Measurements from ENCODE around the gene MEPE.

MEPE gene

GRCh38 chr4:87844452-87844851 is 11.7 kb downstream of the MEPE start:
- no peak for DNase-seq

- DNase-seq = no peak
These were observed 13.5 kb downstream of the MEPE start for GRCh38 chr4:87846226-87846625.

- no peak for DNase-seq
These were observed 16.0 kb downstream of the MEPE start for GRCh38 chr4:87848622-87849351.

- no peak for DNase-seq
These were observed 16.8 kb downstream of the MEPE start for GRCh38 chr4:87849612-87850011.

- no peak for DNase-seq
These were observed 18.6 kb downstream of the MEPE start for GRCh38 chr4:87851332-87851731.

- DNase-seq = no peak
These were observed 19.2 kb downstream of the MEPE start for GRCh38 chr4:87851953-87852352.

- DNase-seq = no peak
These were observed 20.3 kb downstream of the MEPE start for GRCh38 chr4:87853108-87853507.

GRCh38 chr4:87853891-87854290 is 21.1 kb downstream of the MEPE start:
- no peak for DNase-seq

- no peak for DNase-seq
These were observed 22.8 kb downstream of the MEPE start for GRCh38 chr4:87855559-87855958.

- DNase-seq = no peak
These were observed 24.0 kb downstream of the MEPE start for GRCh38 chr4:87856816-87857215.

- DNase-seq = no peak
These were observed 25.0 kb downstream of the MEPE start for GRCh38 chr4:87857789-87858188.

- no peak for DNase-seq
These were observed 29.5 kb downstream of the MEPE start for GRCh38 chr4:87862236-87862635.

GRCh38 chr4:87863486-87863885 is 30.7 kb downstream of the MEPE start:
- DNase-seq = no peak

GRCh38 chr4:87864321-87864720 is 31.6 kb downstream of the MEPE start:
- DNase-seq = no peak

GRCh38 chr4:87865288-87865687 is 32.5 kb downstream of the MEPE start:
- DNase-seq = no peak

- DNase-seq = no peak
These were observed 33.3 kb downstream of the MEPE start for GRCh38 chr4:87865960-87866598.

GRCh38 chr4:87868522-87868921 is 35.8 kb downstream of the MEPE start:
- DNase-seq = no peak

- no peak for DNase-seq
These were observed 39.3 kb downstream of the MEPE start for GRCh38 chr4:87872028-87872427.

- no peak for DNase-seq
These were observed 42.4 kb downstream of the MEPE start for GRCh38 chr4:87875191-87875590.

GRCh38 chr4:87880106-87880505 is 47.3 kb downstream of the MEPE start:
- DNase-seq = no peak

- DNase-seq = no peak
These were observed 48.3 kb downstream of the MEPE start for GRCh38 chr4:87881115-87881514.

GRCh38 chr4:87882321-87882720 is 49.6 kb downstream of the MEPE start:
- no peak for DNase-seq

- DNase-seq = no peak
These were observed 50.1 kb downstream of the MEPE start for GRCh38 chr4:87882861-87883260.

- no peak for DNase-seq
These were observed 52.3 kb downstream of the MEPE start for GRCh38 chr4:87884976-87885549.
